Right renal cortex interstitium (tissue), 3 donors: Measurements from ENCODE around the gene PON2. TPM values are rescaled to one million over a fixed set of nuclear protein-coding genes. Genes with fewer than 3 reads are reported as not detected.
"Not testable (repeated sequence)": the region's sequence is repeated elsewhere in the genome, so short reads cannot be mapped to it uniquely, and the experiment has no call there.

ENCODE experiments used
- DNase-seq, 3 donors: peaks; one replicate each; pipeline ENCODE4 v3.0.0-alpha.2; 2013; ENCODE audit warnings: low read depth in 3 of 3, low spot score in 2 of 3
- polyA plus RNA-seq, 3 donors: library from polyadenylated mRNA; unstranded; fragments of 120-200 nt; gene quantifications; one replicate each; pipeline ENCODE4 v1.2.1, GENCODE V29; 2013; ENCODE audit not compliant: insufficient read length in 3 of 3

Gene PON2
- polyA plus RNA-seq, 3 donors, result 154 to 181 (median 172) TPM

DNA sequence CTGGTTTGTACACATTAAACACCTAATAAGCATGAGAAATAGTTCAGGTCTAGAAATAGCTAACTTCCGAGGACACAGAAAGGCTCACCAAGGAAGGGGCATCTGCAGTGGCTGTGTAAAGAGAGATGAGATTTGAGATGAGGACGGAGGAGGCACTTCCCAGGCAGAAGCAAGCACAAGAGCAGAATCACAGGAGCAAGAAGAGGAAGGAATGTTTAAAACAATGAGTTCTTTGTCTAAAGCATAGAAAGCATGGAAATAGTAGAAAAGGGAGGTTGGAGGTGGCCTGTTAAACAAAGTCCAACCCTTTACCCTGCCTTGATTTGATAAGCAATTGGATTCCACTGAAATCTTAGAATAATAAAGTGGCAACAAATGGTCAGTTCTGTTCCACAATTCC lies 27.1 kb downstream of the PON2 start:
- no peak for DNase-seq

DNA sequence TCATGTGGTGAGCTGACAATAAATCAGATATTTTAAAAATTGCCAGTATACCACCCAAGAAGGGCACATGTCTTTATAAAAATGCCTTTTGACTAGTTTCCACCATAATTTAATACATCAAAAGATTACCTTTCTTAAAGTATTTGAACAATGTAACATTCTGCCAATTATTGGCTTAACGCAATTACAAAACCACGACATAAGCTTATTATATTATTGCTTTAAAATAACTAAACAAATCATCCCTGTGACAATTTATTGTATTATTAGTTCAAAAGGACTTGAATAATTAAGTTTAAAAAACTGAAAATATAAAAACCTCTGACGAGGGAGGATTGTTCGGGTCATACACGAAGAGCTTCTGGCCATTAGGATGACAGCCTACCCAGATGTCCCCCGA lies 29.0 kb downstream of the PON2 start:
- DNase-seq, result no peak

DNA sequence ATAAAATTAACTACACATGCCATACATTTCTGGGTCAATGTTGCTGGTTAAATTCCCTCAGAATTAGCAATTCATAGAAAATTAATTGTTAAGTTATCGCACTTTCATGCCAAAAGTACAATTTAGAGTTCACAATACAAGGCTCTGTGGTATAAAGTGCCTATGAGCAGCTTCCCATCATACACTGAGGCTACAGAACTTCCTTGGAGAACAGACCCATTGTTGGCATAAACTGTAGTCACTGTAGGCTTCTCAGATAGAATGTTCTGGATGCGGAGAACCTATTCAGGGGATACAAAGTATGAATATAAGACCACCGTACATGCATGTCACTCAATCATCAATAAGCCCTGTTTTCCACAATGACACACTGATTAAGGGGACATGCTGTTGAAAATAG lies 29.6 kb downstream of the PON2 start:
- no peak for DNase-seq

DNA sequence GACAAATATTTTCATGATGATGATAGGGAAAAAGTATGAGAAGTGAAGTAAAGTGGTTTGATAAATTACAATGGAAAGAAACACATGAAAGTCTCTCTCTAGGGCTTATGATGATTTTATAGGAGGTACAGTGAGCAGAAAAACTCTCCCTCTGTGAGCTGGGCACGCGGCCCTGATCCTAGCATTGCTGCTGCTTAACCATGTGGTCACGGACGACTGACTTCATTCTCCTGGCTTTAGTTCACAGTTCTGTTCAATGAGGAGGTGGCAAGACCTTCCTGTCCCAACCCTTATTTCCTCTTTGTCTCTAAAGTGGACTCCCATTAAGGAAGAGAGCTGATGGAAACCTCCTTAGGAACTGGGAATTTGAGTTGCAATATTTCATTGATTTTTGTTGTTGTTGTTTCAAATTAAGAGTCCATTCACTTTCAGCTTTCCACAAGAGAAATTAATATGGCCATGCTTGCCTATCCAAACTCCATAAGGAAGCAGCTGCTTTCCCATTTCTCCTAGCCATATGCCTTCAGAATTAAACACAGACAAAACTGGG lies 30.4 kb downstream of the PON2 start:
- no peak for DNase-seq

DNA sequence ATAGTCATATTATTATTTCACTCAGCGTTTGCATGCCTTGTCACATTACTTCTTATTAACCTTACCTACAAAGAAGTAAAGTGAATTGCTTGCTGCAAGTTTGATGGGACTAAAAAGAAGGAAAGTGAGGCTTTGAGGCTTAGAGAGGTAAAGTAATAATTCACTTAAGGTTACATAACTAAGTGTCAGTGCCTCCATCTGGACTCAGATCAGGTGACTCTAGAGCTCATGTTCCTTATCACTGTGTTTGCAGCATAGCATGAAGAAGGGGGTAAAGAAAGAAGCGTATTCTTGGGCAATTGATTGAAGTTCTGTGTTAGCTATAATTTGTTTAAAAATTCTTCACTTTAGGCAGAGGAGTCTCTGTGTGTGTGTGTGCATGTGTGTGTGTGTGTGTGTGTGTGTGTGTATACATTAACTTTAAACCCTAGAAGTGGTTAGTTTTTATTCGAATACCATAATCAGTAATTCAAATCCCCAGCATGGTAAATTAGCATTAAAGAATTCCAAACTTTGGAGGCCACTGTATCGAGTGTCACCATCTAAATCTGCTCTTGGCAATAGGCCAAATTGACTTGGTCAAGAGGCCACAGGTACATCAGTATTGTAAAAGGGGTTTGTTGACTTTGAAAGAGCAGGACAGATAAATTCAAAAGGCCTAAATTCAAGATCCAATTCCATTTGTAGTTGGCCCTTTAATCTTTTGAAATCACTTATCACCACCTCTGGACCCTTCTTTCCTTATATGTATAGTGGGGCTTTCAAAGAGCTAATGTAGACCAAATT lies 36.5 kb downstream of the PON2 start:
- no peak for DNase-seq

DNA sequence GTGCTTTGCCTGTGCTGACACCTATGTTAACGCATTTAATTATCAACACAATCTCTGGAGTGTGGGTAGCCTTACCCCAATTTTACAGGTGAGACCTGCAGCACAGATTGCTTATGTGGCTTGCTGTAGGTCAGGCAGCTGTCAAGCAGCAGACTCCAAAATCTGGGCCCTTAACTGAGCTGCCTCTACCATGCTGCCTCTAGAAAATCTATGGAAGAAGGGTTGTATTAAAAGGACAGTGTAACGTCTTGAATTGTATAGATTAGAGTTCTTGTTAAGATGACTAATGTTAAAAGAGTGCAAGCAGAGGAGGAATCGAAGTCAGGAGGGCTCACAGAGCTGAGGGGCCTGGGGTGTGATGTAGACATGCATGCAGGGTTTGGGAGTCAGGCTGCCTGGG lies 37.4 kb downstream of the PON2 start:
- DNase-seq, result no peak

DNA sequence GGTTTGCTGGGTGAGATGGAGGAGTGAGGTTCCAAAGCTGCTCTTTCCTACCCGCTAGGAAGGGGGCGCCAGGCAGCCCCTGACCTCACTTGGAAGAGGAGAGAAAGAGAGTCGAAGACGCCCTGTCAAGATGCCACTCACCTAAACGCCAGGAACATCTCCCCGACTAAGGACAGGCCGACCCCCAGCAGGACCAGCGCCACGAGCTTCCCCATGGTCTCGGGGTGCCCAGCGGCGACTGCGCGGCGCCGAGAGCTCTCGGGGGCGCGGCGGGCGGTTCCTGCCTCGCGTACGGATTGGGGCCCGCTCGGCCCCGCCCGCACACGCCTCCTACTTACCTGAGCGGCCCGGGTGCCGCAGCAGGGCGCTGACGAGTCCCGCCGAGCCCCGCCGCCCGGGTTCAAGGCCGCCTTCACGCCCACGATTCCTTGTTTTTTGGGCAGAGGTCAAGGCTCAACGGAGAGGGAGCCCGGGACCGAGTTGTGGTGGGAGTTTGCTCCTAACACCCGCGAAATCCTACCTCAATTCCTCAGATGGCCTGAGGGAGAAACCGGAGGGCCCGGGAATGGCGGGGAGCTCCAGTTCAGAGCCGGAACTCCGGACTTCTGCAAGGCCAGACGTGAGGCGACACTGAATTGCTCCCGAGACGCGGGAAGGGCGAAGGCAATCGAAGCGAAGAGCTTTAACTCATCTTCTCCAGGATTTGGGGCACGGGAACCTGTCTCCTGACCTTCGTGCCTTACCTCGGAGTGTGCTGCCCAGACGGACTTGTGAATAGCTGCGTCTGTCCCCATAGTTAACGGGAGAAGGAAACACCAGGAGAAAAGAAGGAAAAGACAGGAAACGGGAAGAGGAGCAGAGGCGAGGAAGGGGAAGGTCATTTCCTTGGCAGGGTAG lies 38.4 kb downstream of the PON2 start, which contains the start of gene PON3:
TSS of gene PON3 (minus strand) at position 240 of the 897 bp plus-strand sequence. CDS start at position 215, 25 bp downstream.
- no peak for DNase-seq

DNA sequence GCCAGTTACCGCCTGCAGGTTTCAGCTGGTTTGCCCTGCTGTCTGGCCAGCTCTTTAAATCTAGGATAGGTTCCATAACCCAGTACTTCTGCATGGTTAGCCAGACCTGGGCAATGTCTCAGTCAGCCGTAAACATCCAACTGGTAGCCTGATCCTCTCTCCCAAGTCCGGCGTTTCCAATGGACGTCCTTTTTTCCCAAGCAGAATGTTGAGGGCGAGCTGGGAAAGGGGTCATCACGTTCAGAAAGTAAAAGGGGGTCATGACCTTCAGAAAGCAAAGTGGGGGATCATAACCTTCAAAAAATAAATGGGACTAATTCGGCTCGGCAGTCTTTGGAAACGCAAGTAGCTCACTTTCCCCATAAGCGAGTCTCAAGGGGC lies 39.1 kb downstream of the PON2 start:
- no peak for DNase-seq

DNA sequence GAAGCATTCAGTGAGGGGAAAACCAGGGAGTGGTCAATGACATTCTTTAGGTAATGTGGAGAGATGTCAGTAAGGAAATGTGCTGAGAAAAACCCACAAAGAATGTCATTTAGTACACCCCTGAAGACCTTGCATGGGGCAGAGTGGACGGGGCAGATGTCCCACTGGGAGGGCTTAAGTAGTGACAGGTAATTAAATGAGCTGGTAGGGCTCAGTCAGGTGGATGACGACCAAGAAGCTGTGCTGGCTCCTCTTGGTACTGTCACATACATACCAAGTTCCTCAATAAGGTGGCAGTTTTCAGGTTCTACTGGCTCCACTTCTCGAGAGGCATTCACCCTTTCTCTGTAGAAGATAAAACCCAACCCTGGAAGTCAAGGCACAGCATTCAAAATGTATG lies 40.5 kb downstream of the PON2 start:
- no peak for DNase-seq

DNA sequence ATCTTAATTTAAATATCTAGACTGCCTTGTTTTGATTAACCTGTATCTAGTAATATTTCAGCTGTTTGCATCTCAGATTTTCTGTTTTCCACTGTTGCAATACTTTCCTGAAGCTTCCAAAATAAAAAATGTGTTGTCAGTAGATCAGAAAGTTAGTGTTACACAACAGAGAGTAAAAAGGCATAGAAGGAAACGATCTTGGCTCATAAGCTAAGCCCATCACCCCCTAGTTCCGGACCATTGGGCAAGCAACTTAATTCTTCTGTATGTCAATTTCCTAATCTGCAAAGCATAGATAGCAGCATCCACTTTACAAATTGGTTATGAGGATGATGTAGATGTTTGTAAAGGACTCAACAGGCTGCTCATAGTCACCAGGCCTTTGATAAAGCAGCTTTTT lies 43.1 kb downstream of the PON2 start:
- no peak for DNase-seq

DNA sequence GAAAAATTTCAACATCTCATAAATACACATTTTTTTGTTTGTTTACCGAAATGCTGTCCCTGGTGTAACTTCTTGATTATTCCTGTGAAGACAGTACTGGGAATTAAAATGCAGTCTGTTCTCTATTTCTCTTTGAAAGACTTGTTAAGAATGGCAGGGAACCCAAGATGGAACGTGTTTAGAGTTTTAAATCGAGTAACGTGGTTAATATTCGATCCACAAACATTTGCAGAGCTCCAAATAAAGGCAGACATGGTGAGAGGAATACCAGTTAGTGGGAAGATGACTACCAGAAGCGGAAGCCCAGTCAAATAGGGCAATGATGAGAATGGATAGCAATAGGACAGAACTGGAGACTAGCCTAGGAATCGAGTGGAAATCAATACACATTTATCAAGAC lies 45.3 kb downstream of the PON2 start:
- DNase-seq, result no peak

DNA sequence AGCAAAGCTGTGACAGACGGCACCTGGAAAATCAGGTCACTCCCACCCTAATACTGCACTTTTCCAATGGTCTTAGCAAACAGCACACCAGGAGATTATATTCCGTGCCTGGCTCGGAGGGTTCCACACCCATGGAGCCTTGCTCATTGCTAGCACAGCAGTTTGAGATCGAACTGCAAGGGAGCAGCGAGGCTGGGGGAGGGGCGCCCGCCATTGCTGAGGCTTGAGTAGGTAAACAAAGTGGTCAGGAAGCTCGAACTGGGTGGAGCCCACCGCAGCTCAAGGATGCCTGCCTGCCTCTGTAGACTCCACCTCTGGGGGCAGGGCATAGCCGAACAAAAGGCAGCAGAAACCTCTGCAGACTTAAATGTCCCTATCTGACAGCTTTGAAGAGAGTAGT lies 55.4 kb downstream of the PON2 start:
- DNase-seq, result not testable (repeated sequence)

DNA sequence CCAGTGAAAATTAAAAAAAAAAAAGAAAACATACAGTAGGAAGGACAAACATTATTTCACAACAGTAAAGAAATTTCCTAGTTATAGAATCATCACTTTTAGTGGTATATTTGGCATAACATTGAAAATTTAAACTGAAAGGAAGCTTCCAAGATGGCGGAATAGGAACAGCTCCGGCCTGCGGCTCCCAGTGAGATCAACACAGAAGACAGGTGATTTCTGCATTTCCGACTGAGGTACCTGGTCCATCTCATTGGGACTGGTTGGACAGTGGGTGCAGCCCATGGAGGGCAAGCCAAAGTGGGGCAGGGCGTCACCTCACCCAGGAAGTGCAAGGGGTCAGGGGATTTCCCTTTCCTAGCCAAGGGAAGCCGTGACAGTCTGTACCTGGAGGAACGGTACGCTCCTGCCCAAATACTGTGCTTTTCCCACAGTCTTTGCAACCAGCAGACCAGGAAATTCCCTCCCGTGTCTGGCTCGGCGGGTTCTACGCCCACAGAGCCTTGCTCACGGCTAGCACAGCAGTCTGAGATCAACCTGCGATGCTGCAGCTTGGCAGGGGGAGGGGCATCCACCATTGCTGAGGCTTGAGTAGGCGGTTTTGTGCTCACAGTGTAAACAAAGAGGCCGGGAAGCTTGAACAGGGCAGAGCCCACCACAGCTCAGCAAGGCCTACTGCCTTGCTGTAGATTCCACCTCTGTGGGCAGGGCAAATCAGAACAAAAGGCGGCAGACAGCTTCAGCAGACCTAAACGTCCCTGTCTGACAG lies 58.0 kb downstream of the PON2 start:
- no peak for DNase-seq

DNA sequence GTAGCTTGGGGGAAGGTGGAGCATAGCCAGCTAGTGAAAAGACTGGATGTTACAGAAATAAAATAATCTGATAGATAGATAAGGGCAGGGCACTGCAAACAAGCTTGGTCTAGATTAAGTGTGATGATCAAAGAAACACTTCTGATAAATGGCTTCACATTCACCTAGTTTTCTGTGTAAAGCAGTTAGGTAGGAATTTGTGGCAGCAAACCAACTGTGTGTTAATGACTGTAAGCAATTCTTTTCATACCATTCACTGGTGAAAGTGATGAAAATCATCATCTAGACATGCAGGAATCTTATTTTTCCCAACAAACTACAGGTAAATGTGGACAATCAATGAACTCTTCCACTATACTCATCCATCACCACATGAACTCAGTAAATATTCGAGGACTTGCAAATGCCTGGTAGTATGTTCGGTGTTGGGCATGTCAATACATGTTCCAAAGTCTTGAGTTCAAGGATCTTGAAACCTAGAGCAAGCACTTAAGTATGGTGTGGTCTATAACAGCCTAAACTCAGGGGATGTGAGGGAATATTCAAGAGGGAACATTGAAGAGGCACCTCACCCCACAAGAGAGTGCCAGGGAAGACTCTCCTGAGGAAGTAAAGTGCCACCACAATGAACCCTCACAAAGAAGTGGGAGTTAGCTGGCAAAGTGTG lies 59.1 kb downstream of the PON2 start:
- no peak for DNase-seq

DNA sequence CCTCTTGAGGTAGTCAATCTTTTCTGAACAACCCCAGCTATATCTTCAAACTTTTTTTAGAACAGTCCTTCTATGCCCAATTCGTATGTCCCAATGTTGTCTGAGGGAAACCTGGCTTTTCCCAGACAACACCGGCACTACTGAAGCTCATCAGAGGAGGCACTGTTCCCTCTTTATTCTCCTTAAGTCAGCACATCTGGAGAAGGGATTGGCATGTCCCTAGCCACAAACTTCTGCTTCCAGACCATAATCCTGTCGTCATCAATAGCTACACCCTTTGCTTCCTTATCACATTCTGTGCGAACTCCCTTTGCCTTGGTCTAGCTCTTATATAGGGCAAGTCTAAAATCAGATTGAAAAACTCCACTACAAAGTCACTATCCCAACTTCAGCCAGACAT lies 61.5 kb downstream of the PON2 start:
- DNase-seq, result no peak

DNA sequence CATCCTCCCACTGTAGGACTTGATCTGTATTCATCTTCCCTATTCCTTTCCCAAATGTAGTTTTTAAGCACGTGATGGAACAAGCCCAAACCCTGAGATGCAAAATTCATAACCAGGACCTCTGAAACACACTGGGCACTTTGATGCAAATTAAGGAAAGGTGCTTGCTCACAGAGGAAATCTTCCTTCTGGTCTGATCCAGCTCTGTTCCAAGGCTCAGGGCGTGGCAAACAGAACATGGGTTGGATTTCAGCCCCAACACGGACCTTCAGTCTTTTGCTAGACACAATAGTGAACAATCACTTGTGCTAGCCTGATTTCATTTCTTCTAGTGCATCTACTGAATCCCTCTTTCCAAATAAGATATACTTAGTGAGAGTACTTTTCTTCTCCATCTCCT lies 66.6 kb downstream of the PON2 start:
- DNase-seq, result no peak

DNA sequence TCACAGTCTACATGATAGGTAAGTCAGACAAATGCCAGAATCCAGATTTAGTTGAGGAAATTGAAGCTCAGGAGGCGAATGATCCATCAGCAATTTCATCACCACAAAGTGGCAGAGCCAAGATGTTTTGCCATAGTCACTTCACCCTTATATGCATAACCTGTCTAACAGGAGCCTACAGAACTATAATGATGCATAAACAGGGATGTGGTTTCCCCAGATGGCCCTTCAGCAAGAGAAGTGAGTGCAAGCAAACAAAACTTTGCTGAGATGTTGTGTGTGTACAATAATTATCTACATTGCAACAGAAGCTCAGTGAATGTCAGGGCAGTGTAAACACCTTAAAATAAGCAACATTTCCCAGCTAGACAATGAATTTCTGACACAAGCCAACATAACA lies 67.2 kb downstream of the PON2 start:
- no peak for DNase-seq

DNA sequence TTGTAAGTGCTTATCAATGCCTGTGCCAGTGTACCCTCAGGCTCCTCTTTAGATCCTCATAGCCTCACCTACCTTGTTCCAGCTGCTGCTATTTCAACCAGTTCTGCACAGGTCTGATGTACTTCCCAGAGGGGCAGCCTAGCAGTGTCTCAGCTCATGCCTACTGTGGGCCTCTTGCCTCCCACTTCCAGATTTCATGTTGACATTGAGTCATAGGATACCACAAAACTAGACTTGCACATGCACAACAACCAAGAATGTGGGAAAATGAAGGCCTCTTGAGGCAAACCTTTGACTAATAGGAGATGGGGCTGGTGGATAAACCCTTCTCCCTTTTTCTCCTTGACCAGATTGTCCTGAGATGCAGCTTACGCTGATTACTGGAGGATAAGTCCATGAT lies 69.7 kb downstream of the PON2 start:
- no peak for DNase-seq

DNA sequence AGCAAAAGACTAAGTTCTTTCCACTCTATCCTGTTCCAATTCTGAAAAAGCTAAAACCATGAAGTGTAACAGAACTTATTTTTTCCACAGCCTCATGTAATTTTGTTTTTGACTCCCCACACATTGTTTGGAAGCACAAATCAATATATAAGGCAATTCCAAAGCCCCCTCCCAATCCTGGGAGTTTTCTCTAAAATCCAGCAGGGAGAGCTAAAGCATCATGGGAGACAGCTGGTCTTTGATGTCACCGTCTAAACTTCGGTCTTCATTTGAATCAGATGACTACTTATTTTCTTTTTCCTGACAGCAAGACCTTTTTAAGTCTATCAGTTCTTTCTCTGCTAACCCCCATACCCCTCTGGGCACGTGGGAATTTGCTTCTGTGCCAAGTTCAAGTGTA lies 77.2 kb downstream of the PON2 start:
- no peak for DNase-seq
